WTC11 (cell line): ENCODE results near the gene SPEM3.

Experiments used
- CTCF ChIP-seq: fragments of 200-600 bp; IDR thresholded peaks from 2 replicates; pipeline ENCODE4 v1.8.0; 2022; ENCODE audit warnings: antibody characterized with exemption
- FOXP1 ChIP-seq: sonication (generic); formaldehyde crosslinking; IDR thresholded peaks from 2 replicates; pipeline ENCODE4 v1.8.0; 2022; ENCODE audit warnings: missing genetic modification reagents, mild to moderate bottlenecking, moderate library complexity, borderline replicate concordance
- NFYB ChIP-seq: sonication (generic); formaldehyde crosslinking; conservative IDR thresholded peaks from 2 replicates; pipeline ENCODE4 v1.8.0; 2022; ENCODE audit warnings: low read depth, missing genetic modification reagents
- RELA ChIP-seq: sonication (generic); formaldehyde crosslinking; IDR thresholded peaks from 2 replicates; pipeline ENCODE4 v1.8.1; 2022; ENCODE audit warnings: missing genetic modification reagents, mild to moderate bottlenecking, borderline replicate concordance
- SMAD3 ChIP-seq: sonication (generic); formaldehyde crosslinking; IDR thresholded peaks from 2 replicates; pipeline ENCODE4 v1.8.0; 2022; ENCODE audit warnings: missing genetic modification reagents, mild to moderate bottlenecking, borderline replicate concordance
- SP1 ChIP-seq: sonication (generic); formaldehyde crosslinking; conservative IDR thresholded peaks from 2 replicates; pipeline ENCODE4 v1.8.1; 2022; ENCODE audit warnings: missing genetic modification reagents
- TEAD4 ChIP-seq: sonication (generic); formaldehyde crosslinking; IDR thresholded peaks from 2 replicates; pipeline ENCODE4 v1.8.0; 2022; ENCODE audit warnings: mild to moderate bottlenecking, missing genetic modification reagents
- USF2 ChIP-seq: sonication (generic); formaldehyde crosslinking; IDR thresholded peaks from 2 replicates; pipeline ENCODE4 v1.8.1; 2023; ENCODE audit warnings: mild to moderate bottlenecking, missing genetic modification reagents, moderate library complexity
- ZNF232 ChIP-seq: sonication (generic); formaldehyde crosslinking; IDR thresholded peaks from 2 replicates; pipeline ENCODE4 v1.8.0; 2022; ENCODE audit warnings: mild to moderate bottlenecking, missing genetic modification reagents
- ZNF416 ChIP-seq: fragments of 250-450 bp; sonication (Bioruptor Pico); IDR thresholded peaks from 2 replicates; pipeline ENCODE4 v1.9.0; 2021; ENCODE audit warnings: mild to moderate bottlenecking, inconsistent platforms

- TF ChIP-seq RELA (CRISPR knock-in tag) (no peak), CTCF (no peak), FOXP1 (no peak), ZNF232 (CRISPR knock-in tag) (no peak), ZNF416 (CRISPR knock-in tag) (no peak), NFYB (CRISPR knock-in tag) (no peak), USF2 (no peak), TEAD4 (CRISPR knock-in tag) (no peak), SMAD3 (CRISPR knock-in tag) (no peak), SP1 (CRISPR knock-in tag) (no peak)
Observed at GRCh38 chr17:7480089-7480384, 51.4 kb downstream of the SPEM3 start.
